ENCODE data around the gene SLC7A11. TPM values are rescaled to one million over a fixed set of nuclear protein-coding genes. Genes with fewer than 3 reads are reported as not detected.
A peak's percentile ranks its signal among the peaks of the same experiment; 100 is the strongest.

SLC7A11 gene
- total and polyA plus RNA-seq, 10 of the 15 experiments (the other 5 are each of a cell fraction or from before 2014, with no cell fraction given), result 1.6 to 9.8 (median 3.5) TPM

- TF ChIP-seq SKIL (IDR thresholded peaks at IDR 0.05; ENCODE audit: low read depth, poor library complexity, severe bottlenecking), result peak; percentile 36
- TF ChIP-seq CEBPB (IDR thresholded peaks at IDR 0.05; ENCODE audit: borderline replicate concordance in 1 of 2, low read depth in 2 of 2, low read length in 2 of 2), result peak in 1 of 2 experiments; percentile 74; a peak in 1 of 4 replicates
- 0 out of 2 replicates have a peak, but pooled peaks have one; percentile 24 for TF ChIP-seq ZNF207 (IDR thresholded peaks at IDR 0.05; ENCODE audit: borderline replicate concordance)
- TF ChIP-seq ZNF384 (IDR thresholded peaks at IDR 0.05; ENCODE audit: borderline replicate concordance, low read depth, low read length), result peak; percentile 98
- no peak for TF ChIP-seq NFYA (IDR thresholded peaks at IDR 0.05; ENCODE audit: borderline replicate concordance, low read depth, low read length)
- peak; percentile 42; the same call in 1 of the 2 replicates for TF ChIP-seq YY1 (IDR thresholded peaks at IDR 0.05; ENCODE audit: low read depth, low read length)
- no peak for TF ChIP-seq BMI1 (IDR thresholded peaks at IDR 0.05; ENCODE audit: borderline replicate concordance)
- TF ChIP-seq USF2 (IDR thresholded peaks at IDR 0.05; ENCODE audit: borderline replicate concordance, low read depth, low read length), result no peak
- TF ChIP-seq LARP7 (IDR thresholded peaks at IDR 0.05), result no peak
- no peak for TF ChIP-seq IRF3 (IDR thresholded peaks at IDR 0.05)
- no peak for TF ChIP-seq HDAC2 (IDR thresholded peaks at IDR 0.05)
- TF ChIP-seq ZBTB4 (CRISPR knock-in tag; IDR thresholded peaks at IDR 0.05), result no peak
- 0 out of 2 replicates have a peak, but pooled peaks have one; percentile 50 for TF ChIP-seq MEF2A (IDR thresholded peaks at IDR 0.05; ENCODE audit: insufficient read depth, low read depth, low read length)
- TF ChIP-seq MTA2 (IDR thresholded peaks at IDR 0.05; ENCODE audit: low read depth), result peak; percentile 29; the same call in 1 of the 2 replicates
- TF ChIP-seq MAX (IDR thresholded peaks at IDR 0.05; ENCODE audit: low read depth, low read length), result no peak
- no peak for TF ChIP-seq STAT1 (conservative IDR thresholded peaks at IDR 0.05)
- TF ChIP-seq ATF7 (IDR thresholded peaks at IDR 0.05; ENCODE audit: low read depth), result peak; percentile 94
- peak; percentile 57 to 58; a peak in 2 of 4 replicates for TF ChIP-seq BHLHE40 (IDR thresholded peaks at IDR 0.05; ENCODE audit: borderline replicate concordance in 1 of 2, low read depth in 2 of 2, low read length in 1 of 2)
- TF ChIP-seq CHD1 (IDR thresholded peaks at IDR 0.05; ENCODE audit: low read depth, low read length), result no peak
- 0 out of 2 replicates have a peak, but pooled peaks have one; percentile 31 for TF ChIP-seq PAX5 (IDR thresholded peaks at IDR 0.05; ENCODE audit: borderline replicate concordance, low read depth, low read length)
- peak; percentile 42 to 68; a peak in 2 of 4 replicates for TF ChIP-seq EP300 (IDR thresholded peaks at IDR 0.05; ENCODE audit: borderline replicate concordance in 1 of 2, control insufficient read depth in 1 of 2, low read depth in 2 of 2, low read length in 2 of 2)
- peak; percentile 33; the same call in 1 of the 2 replicates for TF ChIP-seq RUNX3 (IDR thresholded peaks at IDR 0.05; ENCODE audit: low read length)
These were observed at the start of gene SLC7A11 (continued) for GRCh38 chr4:138242076-138242833.
